HG03565 (cell line): ENCODE data around the gene CNNM1.

Experiments
- ATAC-seq: cut with Tn5 transposase; IDR thresholded peaks from one replicate; pipeline ENCODE4 v1.9.1; 2021; ENCODE audit warnings: mild to moderate bottlenecking, moderate library complexity; ENCODE audit not compliant: unreplicated experiment

Gene CNNM1

GRCh38 chr10:99337311-99337811 is 8.2 kb downstream of the CNNM1 start:
- no peak for ATAC-seq

GRCh38 chr10:99337901-99338300 is 8.7 kb downstream of the CNNM1 start:
- no peak for ATAC-seq

- no peak for ATAC-seq
These were observed 9.9 kb downstream of the CNNM1 start for GRCh38 chr10:99339077-99339476.

- no peak for ATAC-seq
These were observed 10.4 kb downstream of the CNNM1 start for GRCh38 chr10:99339563-99340047.

- ATAC-seq = no peak
These were observed 11.5 kb downstream of the CNNM1 start for GRCh38 chr10:99340650-99341049.

GRCh38 chr10:99341248-99341647 is 12.1 kb downstream of the CNNM1 start:
- no peak for ATAC-seq

GRCh38 chr10:99341860-99342490 is 12.8 kb downstream of the CNNM1 start:
- no peak for ATAC-seq

- ATAC-seq = no peak
These were observed 14.1 kb downstream of the CNNM1 start for GRCh38 chr10:99343262-99343661.

GRCh38 chr10:99344715-99345114 is 15.6 kb downstream of the CNNM1 start:
- ATAC-seq = no peak

- ATAC-seq = no peak
These were observed 16.2 kb downstream of the CNNM1 start for GRCh38 chr10:99345350-99345749.

- no peak for ATAC-seq
These were observed 17.1 kb downstream of the CNNM1 start for GRCh38 chr10:99346247-99346646.

GRCh38 chr10:99347672-99348071 is 18.5 kb downstream of the CNNM1 start:
- no peak for ATAC-seq

- no peak for ATAC-seq
These were observed 24.0 kb downstream of the CNNM1 start for GRCh38 chr10:99353182-99353581.

GRCh38 chr10:99357691-99358090 is 28.5 kb downstream of the CNNM1 start:
- ATAC-seq = no peak

- no peak for ATAC-seq
These were observed 28.9 kb downstream of the CNNM1 start for GRCh38 chr10:99358101-99358500.

- no peak for ATAC-seq
These were observed 31.8 kb downstream of the CNNM1 start for GRCh38 chr10:99360934-99361333.

GRCh38 chr10:99364125-99364524 is 35.0 kb downstream of the CNNM1 start:
- no peak for ATAC-seq

GRCh38 chr10:99365311-99365710 is 36.2 kb downstream of the CNNM1 start:
- ATAC-seq = no peak

- ATAC-seq = no peak
These were observed 36.6 kb downstream of the CNNM1 start for GRCh38 chr10:99365736-99366135.

GRCh38 chr10:99366666-99367065 is 37.5 kb downstream of the CNNM1 start:
- no peak for ATAC-seq

GRCh38 chr10:99368646-99369045 is 39.5 kb downstream of the CNNM1 start:
- no peak for ATAC-seq

GRCh38 chr10:99369126-99369525 is 40.0 kb downstream of the CNNM1 start:
- ATAC-seq = no peak

GRCh38 chr10:99369551-99369950 is 40.4 kb downstream of the CNNM1 start:
- no peak for ATAC-seq
